Upper lobe of left lung (tissue), 4 donors: ENCODE measurements around the gene KCNQ1OT1.

Experiments used
- EP300 ChIP-seq, 4 donors: sonication (generic); formaldehyde crosslinking; IDR thresholded peaks; one replicate each; pipeline ENCODE4 v1.5.1; 2017; ENCODE audit warnings: antibody characterized with exemption in 4 of 4, control low read depth in 2 of 4
- POLR2AphosphoS5 ChIP-seq, 2 donors: sonication (generic); formaldehyde crosslinking; IDR thresholded peaks; one replicate each; pipeline ENCODE4 v1.5.1; 2017; ENCODE audit warnings: antibody characterized with exemption in 2 of 2
- TF ChIP-seq, protein P1 (sequence below), 6 experiments: fragments of 450-650 bp in 4 of 6; fragments of 200-600 bp in 2 of 6; sonication (generic) in 2 of 6; IDR thresholded peaks; one replicate each; pipeline ENCODE4 v1.5.1; 2016 to 2019; ENCODE audit warnings: antibody characterized with exemption in 6 of 6

DNA sequence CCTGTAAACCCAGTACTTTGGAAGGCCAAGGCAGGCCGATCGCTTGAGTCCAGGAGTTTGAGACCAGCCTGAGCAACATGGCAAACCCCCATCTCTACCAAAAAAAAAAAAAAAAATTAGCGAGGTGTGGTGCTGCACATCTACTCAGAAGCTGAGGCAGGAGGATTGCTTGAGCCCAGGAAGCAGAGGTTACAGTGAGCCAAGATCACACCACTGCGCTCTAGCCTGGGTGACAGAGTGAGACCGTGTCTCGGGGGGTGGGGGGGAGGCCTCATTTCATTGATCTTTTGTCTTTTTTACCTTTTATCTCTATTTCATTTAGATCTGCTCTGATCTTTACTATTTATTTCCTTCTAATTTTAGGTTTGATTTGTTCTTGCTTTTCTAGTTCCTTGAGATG is 51.8 kb downstream of the KCNQ1OT1 start:
- TF ChIP-seq, protein P1, sequence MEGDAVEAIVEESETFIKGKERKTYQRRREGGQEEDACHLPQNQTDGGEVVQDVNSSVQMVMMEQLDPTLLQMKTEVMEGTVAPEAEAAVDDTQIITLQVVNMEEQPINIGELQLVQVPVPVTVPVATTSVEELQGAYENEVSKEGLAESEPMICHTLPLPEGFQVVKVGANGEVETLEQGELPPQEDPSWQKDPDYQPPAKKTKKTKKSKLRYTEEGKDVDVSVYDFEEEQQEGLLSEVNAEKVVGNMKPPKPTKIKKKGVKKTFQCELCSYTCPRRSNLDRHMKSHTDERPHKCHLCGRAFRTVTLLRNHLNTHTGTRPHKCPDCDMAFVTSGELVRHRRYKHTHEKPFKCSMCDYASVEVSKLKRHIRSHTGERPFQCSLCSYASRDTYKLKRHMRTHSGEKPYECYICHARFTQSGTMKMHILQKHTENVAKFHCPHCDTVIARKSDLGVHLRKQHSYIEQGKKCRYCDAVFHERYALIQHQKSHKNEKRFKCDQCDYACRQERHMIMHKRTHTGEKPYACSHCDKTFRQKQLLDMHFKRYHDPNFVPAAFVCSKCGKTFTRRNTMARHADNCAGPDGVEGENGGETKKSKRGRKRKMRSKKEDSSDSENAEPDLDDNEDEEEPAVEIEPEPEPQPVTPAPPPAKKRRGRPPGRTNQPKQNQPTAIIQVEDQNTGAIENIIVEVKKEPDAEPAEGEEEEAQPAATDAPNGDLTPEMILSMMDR (IDR thresholded peaks at IDR 0.05) = no peak
- no peak for TF ChIP-seq POLR2AphosphoS5 (IDR thresholded peaks at IDR 0.05)
- no peak for TF ChIP-seq EP300 (IDR thresholded peaks at IDR 0.05)
